ENCODE measurements around the gene LYZL1. TPM values are rescaled to one million over a fixed set of nuclear protein-coding genes. Genes with fewer than 3 reads are reported as not detected.

LYZL1 gene
- total and polyA plus RNA-seq, 9 of the 15 experiments (the other 6 are each of a cell fraction or from before 2014, with no cell fraction given), result not detected

DNA sequence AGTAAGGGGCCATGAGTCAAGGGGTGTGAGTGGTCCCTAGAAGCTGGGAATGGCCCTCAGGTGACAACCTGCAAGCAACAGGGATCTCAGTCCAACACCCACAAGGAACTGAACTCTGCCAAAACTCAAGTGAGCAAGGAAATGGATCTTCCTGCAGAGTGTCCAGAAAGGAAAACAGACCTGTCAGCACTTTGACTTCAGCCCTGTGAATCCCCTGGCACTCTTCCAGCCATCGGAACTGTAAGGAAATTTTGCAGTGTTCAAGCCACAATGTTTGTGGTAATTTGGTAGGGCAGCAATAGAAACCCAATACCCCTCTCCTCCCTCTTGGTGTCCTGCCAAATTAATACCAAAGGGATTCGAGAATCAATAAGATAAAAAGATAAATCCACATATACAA is 6.9 kb downstream of the LYZL1 start:
- FAIRE-seq, result no peak
- WGBS (ENCODE audit: insufficient coverage, low coverage, missing lambda C conversion rate), result 0% methylated on average over 2 of the region's 2 CpGs
- no peak overlapping the region for H3K4me3 ChIP-seq
- ChIA-PET CTCF (ENCODE audit: low intra/inter-chr PET ratio) (no interaction called here), POLR2A (no interaction called here)
- TF ChIP-seq, protein P1, sequence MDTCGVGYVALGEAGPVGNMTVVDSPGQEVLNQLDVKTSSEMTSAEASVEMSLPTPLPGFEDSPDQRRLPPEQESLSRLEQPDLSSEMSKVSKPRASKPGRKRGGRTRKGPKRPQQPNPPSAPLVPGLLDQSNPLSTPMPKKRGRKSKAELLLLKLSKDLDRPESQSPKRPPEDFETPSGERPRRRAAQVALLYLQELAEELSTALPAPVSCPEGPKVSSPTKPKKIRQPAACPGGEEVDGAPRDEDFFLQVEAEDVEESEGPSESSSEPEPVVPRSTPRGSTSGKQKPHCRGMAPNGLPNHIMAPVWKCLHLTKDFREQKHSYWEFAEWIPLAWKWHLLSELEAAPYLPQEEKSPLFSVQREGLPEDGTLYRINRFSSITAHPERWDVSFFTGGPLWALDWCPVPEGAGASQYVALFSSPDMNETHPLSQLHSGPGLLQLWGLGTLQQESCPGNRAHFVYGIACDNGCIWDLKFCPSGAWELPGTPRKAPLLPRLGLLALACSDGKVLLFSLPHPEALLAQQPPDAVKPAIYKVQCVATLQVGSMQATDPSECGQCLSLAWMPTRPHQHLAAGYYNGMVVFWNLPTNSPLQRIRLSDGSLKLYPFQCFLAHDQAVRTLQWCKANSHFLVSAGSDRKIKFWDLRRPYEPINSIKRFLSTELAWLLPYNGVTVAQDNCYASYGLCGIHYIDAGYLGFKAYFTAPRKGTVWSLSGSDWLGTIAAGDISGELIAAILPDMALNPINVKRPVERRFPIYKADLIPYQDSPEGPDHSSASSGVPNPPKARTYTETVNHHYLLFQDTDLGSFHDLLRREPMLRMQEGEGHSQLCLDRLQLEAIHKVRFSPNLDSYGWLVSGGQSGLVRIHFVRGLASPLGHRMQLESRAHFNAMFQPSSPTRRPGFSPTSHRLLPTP (IDR thresholded peaks at IDR 0.05; ENCODE audit: borderline replicate concordance, extremely low read depth, insufficient read length), result no peak
- TF ChIP-seq NKRF (IDR thresholded peaks at IDR 0.05; ENCODE audit: borderline replicate concordance), result no peak
- TF ChIP-seq POLR2AphosphoS5 (IDR thresholded peaks at IDR 0.05; ENCODE audit: control insufficient read depth, insufficient read depth, low read depth, low read length), result no peak
- 0 out of 5 replicates have a peak, but pooled peaks cover 0 to 6% of the 10 kb centered on the region in 2 experiments for H3K27me3 ChIP-seq (ENCODE audit: control insufficient read depth in 2 of 2, insufficient read depth in 2 of 2, low read length in 2 of 2)
- H3K79me2 ChIP-seq (ENCODE audit: control insufficient read depth, insufficient read depth, low read length), result no peaks in the 10 kb centered on the region
- H3K4me1 ChIP-seq (replicated peaks in 1 of 2; ENCODE audit: control insufficient read depth in 2 of 2, insufficient read depth in 2 of 2, low read length in 2 of 2), result no peaks in the 10 kb centered on the region
- H4K20me1 ChIP-seq (replicated peaks; ENCODE audit: control insufficient read depth, insufficient read depth, low read length), result no peaks in the 10 kb centered on the region
- no peak overlapping the region for H3K27ac ChIP-seq (ENCODE audit: extremely low read depth, low read depth, low read length)
- no TSS peak for BruUV-seq (replicated peaks)
- H3K36me3 ChIP-seq (ENCODE audit: control insufficient read depth, insufficient read depth, low read length), result no peaks in the 10 kb centered on the region
- H2AFZ ChIP-seq (ENCODE audit: low read depth, low read length), result no peak overlapping the region
- no peak overlapping the region for H3K4me2 ChIP-seq (ENCODE audit: insufficient read depth, low read length)
- intact Hi-C loops (cut with micrococcal nuclease) (no loop called here), in situ Hi-C loops (cut with MboI) (no loop called here)
- H3K9ac ChIP-seq (ENCODE audit: insufficient read depth in 1 of 2, low read depth in 2 of 2, low read length in 2 of 2), result no peak overlapping the region
- no peak for ATAC-seq
- no peaks in the 10 kb centered on the region for H3K9me3 ChIP-seq (replicated peaks; ENCODE audit: control insufficient read depth, insufficient read depth, low read depth, low read length)
- no peak for DNase-seq (ENCODE audit: extremely low read depth in 1 of 4, low spot score in 3 of 4)
- H3K9me1 ChIP-seq (ENCODE audit: control insufficient read depth, insufficient read depth, low read length), result no peaks in the 10 kb centered on the region
